CD4-positive, alpha-beta T cell treated with Interleukin-4 for 4 hours (primary cell): ENCODE measurements around the gene SLC12A7.

Experiments
- DNase-seq: peaks from one replicate; pipeline ENCODE4 v3.0.0-alpha.2; 2020

SLC12A7 gene

GRCh38 chr5:1077026-1077425 is 34.8 kb downstream of the SLC12A7 start:
- no peak for DNase-seq

GRCh38 chr5:1076406-1076805 is 35.5 kb downstream of the SLC12A7 start:
- no peak for DNase-seq

GRCh38 chr5:1075931-1076330 is 35.9 kb downstream of the SLC12A7 start:
- DNase-seq: no peak

GRCh38 chr5:1075555-1075881 is 36.3 kb downstream of the SLC12A7 start:
- no peak for DNase-seq

- no peak for DNase-seq
Observed at GRCh38 chr5:1074816-1075554, 36.9 kb downstream of the SLC12A7 start.

- DNase-seq: no peak
Observed at GRCh38 chr5:1074226-1074625, 37.6 kb downstream of the SLC12A7 start.

- DNase-seq: no peak
Observed at GRCh38 chr5:1073239-1074102, 38.4 kb downstream of the SLC12A7 start.

GRCh38 chr5:1069720-1070088 is 42.2 kb downstream of the SLC12A7 start:
- DNase-seq: no peak

GRCh38 chr5:1068895-1069719 is 42.8 kb downstream of the SLC12A7 start:
- DNase-seq: no peak

GRCh38 chr5:1068204-1068894 is 43.5 kb downstream of the SLC12A7 start:
- DNase-seq: no peak

- DNase-seq: no peak
Observed at GRCh38 chr5:1067141-1068121, 44.4 kb downstream of the SLC12A7 start.

GRCh38 chr5:1066676-1067075 is 45.2 kb downstream of the SLC12A7 start:
- DNase-seq: no peak

- DNase-seq: no peak
Observed at GRCh38 chr5:1065891-1066650, 45.8 kb downstream of the SLC12A7 start.

- no peak for DNase-seq
Observed at GRCh38 chr5:1065143-1065750, 46.6 kb downstream of the SLC12A7 start.

- DNase-seq: no peak
Observed at GRCh38 chr5:1064383-1065142, 47.3 kb downstream of the SLC12A7 start.

- no peak for DNase-seq
Observed at GRCh38 chr5:1063661-1064382, 48.0 kb downstream of the SLC12A7 start.

GRCh38 chr5:1062761-1063568 is 48.9 kb downstream of the SLC12A7 start:
- DNase-seq: no peak

- no peak for DNase-seq
Observed at GRCh38 chr5:1061916-1062315, 49.9 kb downstream of the SLC12A7 start.
